Neural cell (in vitro differentiated cells): ENCODE measurements around the gene C1S. TPM values are rescaled to one million over a fixed set of nuclear protein-coding genes. Genes with fewer than 3 reads are reported as not detected.

ENCODE experiments used
- polyA plus RNA-seq: library from polyadenylated mRNA; depleted of rRNA; stranded (reverse); fragments of >200 nt; gene quantifications from 2 replicates; pipeline ENCODE4 v1.2.3, GENCODE V29; 2014
- small RNA-seq, 3 experiments: library from RNA; depleted of rRNA; stranded (forward); fragments of <200 nt; gene quantifications; one replicate each; pipeline ENCODE3, GENCODE V24; 2012

The C1S gene
- polyA plus RNA-seq, 1 donor from 2014 or later: 4.9 TPM

Small RNA genes within 50 kb of the gene (small RNA-seq; reads per million reads assigned to genes)
- gene AC006512.1: 0 reads per million in 3 experiments
- gene RNU6-485P: 0 reads per million in 3 experiments

Other genes starting within 250 kb of the C1S start
- 82.8 and 117 TPM in 2 replicates for gene GPR162, start 238.9 kb upstream of the C1S start, polyA plus RNA-seq
- gene P3H3, start 232.3 kb upstream of the C1S start, polyA plus RNA-seq: 58.9 and 66.1 TPM in 2 replicates
- 18.8 and 19.0 TPM in 2 replicates for gene GNB3, start 219.8 kb upstream of the C1S start, polyA plus RNA-seq
- gene CDCA3, start 209.4 kb upstream of the C1S start, polyA plus RNA-seq: 4.1 and 7.3 TPM in 2 replicates
- gene USP5, start 208.6 kb upstream of the C1S start, polyA plus RNA-seq: 120 and 130 TPM in 2 replicates
- gene TPI1, start 193.2 kb upstream of the C1S start, polyA plus RNA-seq: 288 and 292 TPM in 2 replicates
- 12.8 and 14.2 TPM in 2 replicates for gene SPSB2, start 187.4 kb upstream of the C1S start, polyA plus RNA-seq
- gene LRRC23, start 155.9 kb upstream of the C1S start, polyA plus RNA-seq: 13.6 and 20.5 TPM in 2 replicates
- gene ENO2, start 146.1 kb upstream of the C1S start, polyA plus RNA-seq: 193 and 228 TPM in 2 replicates
- 9.2 and 13.7 TPM in 2 replicates for gene ATN1, start 132.8 kb upstream of the C1S start, polyA plus RNA-seq
- gene RNU7-1, start 116.9 kb upstream of the C1S start, polyA plus RNA-seq: not detected in 2 replicates
- gene C12orf57, start 116.7 kb upstream of the C1S start, polyA plus RNA-seq: 477 and 500 TPM in 2 replicates
- gene PTPN6, start 109.4 kb upstream of the C1S start, polyA plus RNA-seq: not detected in 2 replicates
- 210 and 230 TPM in 2 replicates for gene PHB2, start 90.1 kb upstream of the C1S start, polyA plus RNA-seq
- 27.3 and 33.2 TPM in 2 replicates for gene EMG1, start 89.8 kb upstream of the C1S start, polyA plus RNA-seq
- gene LPCAT3, start 42.2 kb upstream of the C1S start, polyA plus RNA-seq: 10.8 and 14.4 TPM in 2 replicates
- gene C1R, start 31.7 kb downstream of the C1S start, polyA plus RNA-seq: 1.7 and 1.9 TPM in 2 replicates
- gene C1RL, start 48.5 kb downstream of the C1S start, polyA plus RNA-seq: 2.1 and 2.8 TPM in 2 replicates
- 1.9 TPM in 1 of 2 replicates, not detected in the other for gene RBP5, start 68.2 kb downstream of the C1S start, polyA plus RNA-seq
- gene CLSTN3, start 69.7 kb downstream of the C1S start, polyA plus RNA-seq: 55.6 and 61.0 TPM in 2 replicates
- gene PEX5, start 129.0 kb downstream of the C1S start, polyA plus RNA-seq: 63.9 and 74.5 TPM in 2 replicates
- gene ACSM4, start 243.4 kb downstream of the C1S start, polyA plus RNA-seq: not detected in 2 replicates